DMS53 (cell line): ENCODE measurements around the gene TSLP.

Experiments
- DNase-seq: peaks from one replicate; lab custom pipeline; 2025; lab: John Stamatoyannopoulos, UW

TSLP gene

DNA sequence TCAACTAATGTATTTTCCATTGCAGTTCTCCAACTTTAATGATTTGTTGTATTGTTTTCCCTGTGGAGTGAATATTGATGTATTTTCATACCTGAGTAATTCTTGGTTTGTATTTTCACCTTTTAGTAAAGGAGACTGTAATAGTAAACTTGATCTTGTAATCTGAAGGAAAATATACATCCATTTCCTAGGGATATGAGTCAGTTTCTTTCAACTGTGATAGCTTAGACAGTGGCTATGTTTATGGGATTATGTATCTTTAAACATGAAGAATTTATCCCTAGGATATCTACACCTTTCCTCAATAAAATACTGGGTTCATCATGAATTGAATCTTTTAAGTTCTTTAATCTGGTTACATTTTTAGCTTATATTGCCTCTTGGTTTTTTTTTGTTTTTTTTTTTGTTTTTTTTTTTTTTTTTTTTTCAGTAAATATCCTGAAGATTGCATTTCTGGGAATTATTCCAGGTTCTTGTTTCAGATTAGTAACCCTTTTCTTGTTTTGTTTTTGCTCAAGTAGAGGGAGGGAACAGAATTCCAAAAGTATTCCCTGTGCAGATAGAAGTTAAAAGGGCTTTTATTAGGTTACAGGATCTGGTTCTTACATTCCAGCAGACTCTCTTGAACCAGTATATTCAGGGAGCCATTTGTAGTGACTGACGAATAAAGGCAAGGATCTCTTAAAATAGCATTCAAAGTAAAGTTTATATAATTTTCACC lies 27.7 kb downstream of the TSLP start:
- no peak for DNase-seq

DNA sequence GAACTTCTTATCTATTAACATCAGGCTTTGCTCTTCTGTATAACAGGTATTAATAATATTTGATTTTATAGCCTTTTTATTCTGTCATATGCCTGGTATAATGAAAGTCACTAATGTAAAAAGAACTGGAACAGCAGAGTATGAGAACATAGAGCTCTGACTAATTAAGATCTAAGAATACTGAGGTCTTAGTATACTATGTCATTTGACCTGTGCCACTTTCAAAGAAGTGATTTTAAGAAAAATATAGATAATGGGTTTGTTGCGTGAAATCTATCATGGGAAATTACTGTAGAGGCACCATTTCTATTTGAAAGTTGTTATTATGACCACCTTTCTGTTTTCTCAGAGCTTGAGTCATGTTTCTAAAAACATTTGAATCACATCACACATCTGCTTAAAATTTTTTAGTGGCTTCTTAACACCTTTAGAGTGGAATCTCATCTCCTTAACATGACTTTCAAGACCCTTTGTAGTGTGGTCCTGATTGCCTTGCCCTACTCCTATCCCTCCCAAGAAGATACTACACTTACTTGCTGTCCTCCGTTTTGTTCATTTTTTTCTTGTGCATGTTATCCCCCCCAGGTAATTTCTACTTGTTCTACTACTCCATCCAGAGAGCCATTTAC lies 34.9 kb downstream of the TSLP start:
- DNase-seq = no peak

DNA sequence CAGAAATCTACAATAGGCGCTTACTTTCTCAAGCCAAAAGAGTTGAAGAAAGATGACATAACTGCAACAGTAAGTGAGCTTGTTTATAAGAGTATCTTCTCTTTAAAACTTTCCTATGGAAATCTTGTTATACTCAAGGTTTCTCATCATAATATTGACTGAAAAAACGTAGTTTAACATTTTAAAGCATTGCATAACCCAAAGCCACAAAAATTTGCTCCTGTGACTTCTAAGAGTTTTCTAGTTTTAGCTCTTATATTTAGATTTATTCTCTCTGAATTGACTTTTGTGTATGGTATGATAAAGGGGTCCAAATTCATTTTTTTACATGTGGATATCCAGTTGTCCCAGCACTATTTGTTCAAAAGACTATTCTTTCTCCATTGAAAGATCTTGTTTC lies 35.9 kb downstream of the TSLP start:
- no peak for DNase-seq

DNA sequence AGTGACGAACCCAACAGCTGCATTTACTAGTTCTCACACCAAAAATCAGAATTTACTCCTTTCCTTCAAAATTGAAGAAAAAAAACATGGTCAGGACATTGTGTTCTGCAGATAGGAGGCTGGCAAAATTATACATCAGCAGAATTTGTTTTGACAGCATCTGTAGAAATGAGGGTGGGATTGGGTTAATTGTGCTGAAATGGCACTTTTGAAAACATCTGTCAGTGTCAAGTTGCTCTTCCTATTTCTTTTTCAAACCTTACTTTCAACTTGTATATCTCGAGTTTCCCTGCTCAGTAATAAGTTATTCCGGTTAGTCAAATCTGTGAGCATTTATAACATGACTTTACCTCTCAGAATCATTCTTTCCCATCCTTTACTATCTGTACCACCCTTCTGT lies 40.4 kb downstream of the TSLP start:
- DNase-seq = no peak

DNA sequence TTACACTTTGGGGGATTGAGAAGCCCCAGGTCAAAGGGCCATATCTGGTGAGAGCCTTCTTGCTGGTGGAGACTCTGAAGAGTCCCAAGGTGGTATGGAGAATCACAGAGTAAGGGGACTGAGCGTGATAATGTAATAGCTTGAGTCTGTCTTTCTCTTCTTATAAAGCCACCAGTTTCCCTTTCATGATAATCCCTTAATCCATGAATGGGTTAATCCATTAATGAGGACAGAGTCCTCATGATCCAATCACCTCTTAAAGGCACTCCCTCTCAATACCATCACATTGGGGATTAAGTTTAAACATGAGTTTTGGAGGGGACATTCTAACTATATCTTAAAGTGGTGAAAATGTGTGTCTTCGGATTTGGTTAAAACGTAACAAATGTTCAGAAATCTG lies 42.2 kb downstream of the TSLP start:
- DNase-seq = no peak

DNA sequence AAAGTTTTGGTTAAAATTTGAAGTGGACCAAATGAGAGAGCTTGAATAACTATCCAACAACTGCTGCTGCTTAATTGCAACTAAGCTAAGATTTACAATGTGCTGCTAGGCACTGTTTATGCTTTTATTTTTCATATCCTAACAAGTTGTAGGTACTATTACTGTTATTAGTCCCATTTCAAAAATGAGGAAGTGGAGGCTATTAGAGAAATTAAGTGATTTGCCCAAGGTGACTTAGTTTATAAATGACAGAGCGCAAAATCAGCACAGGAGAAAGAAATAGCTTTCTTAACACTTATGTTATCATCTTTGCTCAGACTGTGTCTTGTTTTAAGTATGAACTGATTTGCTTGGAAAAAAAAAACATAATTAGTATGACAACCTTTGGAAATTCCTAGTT lies 43.7 kb downstream of the TSLP start:
- no peak for DNase-seq

DNA sequence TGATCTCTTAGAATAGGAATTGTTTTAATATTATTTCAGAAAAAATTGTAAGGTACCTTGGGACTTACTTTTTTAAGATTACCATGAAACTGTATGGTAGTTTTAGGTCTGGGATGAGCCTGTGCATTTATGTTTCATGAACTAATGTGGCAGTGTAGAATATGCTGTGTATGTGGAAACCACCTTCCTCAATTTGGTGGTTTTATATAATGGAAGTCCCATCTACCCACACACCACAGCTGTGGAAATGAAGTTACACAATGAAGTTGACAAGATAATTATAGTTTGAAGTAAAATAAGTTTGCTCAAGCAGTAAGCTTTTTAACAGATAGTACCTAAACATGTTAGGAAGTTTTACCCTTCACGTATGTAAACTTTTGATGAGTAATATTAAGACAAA lies 45.0 kb downstream of the TSLP start:
- DNase-seq = no peak

DNA sequence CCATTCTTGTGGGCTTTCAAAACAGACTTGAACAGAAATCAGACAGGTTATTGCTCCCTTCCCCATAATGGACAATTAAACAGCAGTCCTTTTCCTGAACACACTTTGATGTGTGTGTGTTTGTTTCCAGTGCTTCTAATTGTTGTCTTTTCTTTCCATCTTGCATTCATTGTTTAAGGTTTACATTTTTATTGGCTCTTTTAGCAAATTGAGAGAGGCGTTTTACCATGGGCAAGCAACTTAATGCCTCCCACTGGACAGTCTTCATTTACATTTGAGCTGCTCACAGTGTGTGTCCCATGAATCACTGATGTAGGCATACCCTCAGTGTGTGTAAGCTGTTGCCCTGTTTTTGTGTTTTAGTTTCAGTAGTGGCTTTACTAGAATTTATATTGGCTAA lies 45.6 kb downstream of the TSLP start:
- DNase-seq = no peak

DNA sequence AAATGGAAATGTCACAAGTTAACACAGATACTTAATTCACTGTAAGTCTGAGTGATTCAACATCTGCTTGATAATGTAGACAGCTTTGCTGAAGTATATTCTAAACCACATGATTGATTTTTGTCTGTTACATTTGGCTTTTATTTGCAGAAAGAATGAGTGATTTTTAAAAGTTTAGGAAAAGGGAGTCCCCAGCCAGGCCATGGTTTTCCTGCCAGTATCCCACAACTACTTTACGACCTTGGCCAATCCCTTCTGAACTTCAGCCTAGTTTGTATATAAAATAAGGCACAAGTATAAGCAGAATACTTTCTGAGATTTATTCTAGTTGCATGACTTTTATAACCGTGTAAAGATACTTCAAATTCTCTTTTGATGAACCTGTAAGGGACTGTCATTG lies 47.7 kb downstream of the TSLP start:
- DNase-seq = no peak

DNA sequence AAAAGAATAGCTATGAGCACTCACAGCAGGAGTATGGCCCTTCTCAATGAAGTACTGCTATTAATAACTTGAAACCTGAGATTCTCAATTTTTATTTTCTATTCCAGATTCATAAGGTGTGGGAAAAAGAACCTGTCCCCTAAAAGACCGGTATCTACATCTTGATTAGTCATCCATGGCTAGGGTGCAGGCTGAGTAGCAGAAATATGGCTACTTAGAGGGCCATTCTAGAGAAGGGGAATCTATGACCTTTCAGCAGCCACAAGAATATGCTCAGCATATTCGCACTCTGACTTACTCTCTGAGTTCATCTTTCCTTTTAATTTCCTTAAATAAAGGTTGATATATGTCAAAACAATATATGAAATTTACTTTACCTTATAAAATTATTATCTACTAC lies 48.3 kb downstream of the TSLP start:
- no peak for DNase-seq

DNA sequence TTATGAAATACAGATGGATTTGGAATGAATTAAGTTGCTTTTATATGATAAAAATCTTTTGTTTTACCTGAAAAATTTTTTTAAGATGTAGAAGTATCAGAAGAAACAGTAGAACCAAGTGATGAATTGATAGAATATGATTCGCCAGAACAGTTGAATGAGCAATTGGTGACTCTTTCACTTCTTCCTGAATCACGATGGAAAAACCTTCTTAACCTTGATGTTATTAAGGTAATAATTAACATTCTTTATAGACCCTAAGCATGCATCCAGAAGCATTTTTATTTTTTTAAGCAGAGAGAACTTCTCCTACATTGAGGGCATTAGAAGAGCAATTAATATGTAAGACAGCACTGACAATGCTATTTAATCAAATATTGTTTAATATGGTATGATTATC lies 49.4 kb downstream of the TSLP start:
- DNase-seq = no peak

DNA sequence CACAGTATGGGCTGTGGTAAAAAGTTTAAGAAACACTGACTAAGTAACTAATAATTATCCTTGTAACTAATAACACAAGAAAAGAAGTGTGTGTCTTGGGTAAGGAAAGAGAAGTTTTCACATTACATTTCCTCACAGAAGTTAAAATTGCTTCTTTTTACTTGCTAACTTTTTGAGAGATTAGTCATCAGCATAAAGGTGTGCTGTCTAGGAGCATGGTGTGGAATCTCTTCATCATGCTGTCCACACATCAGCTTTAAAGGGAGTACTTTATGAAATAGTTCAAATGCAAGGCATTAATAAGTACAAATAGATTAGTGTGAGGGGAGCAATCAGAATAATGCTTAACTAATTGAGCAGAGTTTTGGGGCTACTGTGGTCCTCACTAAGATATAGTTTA lies 50.4 kb downstream of the TSLP start:
- DNase-seq = no peak

DNA sequence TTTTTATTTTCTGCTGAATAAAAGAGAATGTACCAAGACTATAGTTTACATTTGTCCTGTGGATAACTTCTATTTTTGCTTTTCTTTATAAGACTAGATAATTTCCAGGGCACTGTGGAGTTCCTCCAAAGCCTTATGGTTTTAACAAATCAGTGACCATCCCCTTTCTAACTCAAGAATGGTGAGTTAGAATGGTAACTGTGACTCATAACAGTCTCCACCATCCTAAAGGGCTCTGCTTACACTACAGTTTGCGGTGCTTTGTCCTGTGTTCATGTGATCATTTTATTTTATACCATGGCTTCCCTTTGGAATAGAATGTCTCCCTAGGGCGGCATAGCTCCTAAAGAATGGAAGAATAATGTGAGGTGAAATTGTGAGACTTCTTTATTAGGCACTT lies 50.9 kb downstream of the TSLP start:
- DNase-seq = no peak

DNA sequence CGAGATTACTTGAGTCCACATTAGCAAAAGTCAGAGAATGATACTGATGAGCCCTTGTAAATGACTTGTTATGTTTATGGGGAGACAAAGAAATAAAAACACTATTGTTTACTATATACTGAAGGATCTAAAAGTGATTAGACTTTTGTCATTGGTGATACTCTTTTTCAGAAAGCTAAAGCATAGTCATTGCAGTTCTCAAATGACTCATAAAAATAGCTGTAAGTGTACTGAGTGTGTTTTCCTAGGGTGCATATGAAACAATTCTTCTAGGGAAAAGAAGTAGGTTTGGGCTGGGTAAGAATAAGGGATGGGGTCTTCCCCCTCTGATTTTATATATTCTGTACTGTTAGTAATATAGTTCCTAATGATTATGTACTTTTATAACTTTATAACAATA lies 53.3 kb downstream of the TSLP start:
- no peak for DNase-seq

DNA sequence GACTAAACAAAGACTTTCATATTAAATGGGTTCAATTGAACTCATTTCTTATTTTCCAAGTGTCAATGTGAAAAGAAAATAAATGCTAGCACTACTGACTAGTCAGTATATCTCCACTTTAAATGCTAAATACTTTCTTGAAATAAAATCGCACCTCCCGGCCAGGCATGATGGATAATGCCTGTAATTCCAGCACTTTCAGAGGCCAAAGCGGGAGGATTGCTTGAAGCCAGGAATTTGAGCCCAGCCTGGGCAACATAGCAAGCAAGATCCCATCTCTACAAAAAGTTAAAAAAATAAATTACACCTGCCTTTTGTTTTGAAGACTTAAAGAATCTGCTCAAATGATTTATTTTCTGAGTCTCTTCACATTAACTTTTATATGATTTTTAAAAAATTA lies 55.4 kb downstream of the TSLP start:
- DNase-seq = no peak
